ENCODE results near the gene UFSP1.

The UFSP1 gene

DNA sequence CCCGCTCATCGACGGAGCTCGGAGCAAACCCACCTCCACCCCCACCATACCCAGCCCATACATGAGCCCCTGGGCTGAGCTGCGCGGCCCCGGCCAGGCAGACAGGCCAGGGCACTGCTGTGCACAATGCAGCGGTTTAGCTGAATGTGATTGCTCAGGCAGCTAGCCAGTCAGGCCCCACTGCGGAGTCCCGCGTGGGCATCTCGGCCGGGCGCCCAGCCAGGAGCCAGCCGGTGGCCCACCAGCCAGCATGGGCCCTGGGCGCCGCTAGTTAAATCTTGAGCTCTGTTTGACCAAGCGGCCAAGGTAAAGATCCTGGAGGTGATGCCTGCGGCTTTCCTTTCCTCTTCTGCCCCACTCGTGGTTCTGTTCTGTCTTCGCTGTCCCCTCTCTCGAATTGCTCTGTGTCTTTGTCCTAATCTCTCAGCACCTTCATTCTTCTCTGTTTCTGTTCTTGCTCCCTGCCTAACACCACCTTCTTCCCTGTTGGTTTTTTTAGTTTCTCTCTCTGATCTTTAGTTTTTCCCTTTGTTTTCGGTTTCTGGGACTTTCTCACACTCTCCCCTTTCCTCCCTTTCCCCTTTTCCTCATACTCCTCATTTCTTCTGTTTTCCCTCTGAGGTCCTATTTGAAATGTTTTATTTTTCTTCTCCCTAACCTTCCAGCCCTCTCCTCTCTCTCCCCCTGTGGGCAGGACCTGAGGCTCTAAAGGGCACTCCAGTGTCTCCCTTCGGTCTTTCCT is 6.6 kb downstream of the UFSP1 start:
- DNase-seq (ENCODE audit: low read depth in 2 of 2), result no peak

GRCh38 chr7:100882201-100882600 is 7.3 kb downstream of the UFSP1 start:
- DNase-seq (ENCODE audit: low read depth in 2 of 2), result no peak

GRCh38 chr7:100881136-100881535 is 8.4 kb downstream of the UFSP1 start:
- DNase-seq (ENCODE audit: low read depth in 2 of 2), result no peak

- DNase-seq (ENCODE audit: low read depth in 2 of 2), result no peak
Observed at GRCh38 chr7:100880645-100881044, 8.9 kb downstream of the UFSP1 start.

DNA sequence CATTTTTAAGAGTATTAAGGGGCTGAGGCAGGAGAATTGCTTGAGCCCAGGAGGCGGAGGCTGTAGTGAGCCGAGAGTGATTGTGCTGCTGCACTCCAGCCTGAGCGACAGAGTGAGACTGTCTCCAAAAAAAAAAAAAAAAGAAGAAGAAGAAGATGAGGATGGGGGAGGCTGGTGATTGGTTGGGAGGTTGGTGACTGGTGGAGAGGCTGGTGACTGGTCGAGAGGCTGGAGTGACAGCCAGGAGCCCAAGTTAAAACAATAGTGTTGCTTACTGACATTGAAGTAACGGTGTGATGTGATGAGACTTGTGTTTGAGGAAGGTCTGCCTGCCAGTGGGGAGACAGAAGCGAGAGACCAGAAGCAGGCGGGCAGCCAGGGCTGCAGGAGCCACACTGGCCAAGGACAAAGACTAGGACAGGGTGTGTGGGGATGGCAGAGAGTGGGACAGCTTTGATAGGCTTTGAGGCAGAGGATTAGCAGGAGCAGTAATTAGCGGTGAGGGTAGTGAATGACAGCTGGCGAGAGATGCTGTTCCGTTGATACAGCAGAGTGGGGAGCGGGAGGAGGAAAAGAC is 9.7 kb downstream of the UFSP1 start:
- no peak for DNase-seq (ENCODE audit: low read depth in 2 of 2)

DNA sequence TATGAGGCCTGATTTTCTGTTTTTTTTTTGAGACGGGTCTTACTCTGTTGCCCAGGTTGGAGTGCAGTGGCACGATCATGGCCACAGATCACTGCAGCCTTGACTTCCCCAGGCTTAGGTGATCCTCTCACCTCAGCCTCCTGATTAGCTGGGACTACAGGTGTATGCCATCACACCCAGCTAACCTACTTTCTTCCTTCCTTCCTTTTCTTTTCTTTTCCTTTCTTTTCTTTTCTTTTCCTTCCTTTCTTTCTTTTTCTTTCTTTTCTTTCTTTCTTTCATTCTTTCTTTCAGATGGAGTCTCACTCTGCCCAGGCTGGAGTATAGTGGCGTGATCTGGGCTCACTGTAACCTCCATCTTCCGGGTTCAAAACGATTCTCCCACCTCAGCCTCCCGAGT is 10.8 kb downstream of the UFSP1 start:
- DNase-seq (ENCODE audit: low read depth in 2 of 2), result no peak

GRCh38 chr7:100878013-100878412 is 11.5 kb downstream of the UFSP1 start:
- DNase-seq (ENCODE audit: low read depth in 2 of 2), result no peak

GRCh38 chr7:100875356-100875751 is 14.2 kb downstream of the UFSP1 start:
- DNase-seq (ENCODE audit: low read depth in 2 of 2), result no peak

DNA sequence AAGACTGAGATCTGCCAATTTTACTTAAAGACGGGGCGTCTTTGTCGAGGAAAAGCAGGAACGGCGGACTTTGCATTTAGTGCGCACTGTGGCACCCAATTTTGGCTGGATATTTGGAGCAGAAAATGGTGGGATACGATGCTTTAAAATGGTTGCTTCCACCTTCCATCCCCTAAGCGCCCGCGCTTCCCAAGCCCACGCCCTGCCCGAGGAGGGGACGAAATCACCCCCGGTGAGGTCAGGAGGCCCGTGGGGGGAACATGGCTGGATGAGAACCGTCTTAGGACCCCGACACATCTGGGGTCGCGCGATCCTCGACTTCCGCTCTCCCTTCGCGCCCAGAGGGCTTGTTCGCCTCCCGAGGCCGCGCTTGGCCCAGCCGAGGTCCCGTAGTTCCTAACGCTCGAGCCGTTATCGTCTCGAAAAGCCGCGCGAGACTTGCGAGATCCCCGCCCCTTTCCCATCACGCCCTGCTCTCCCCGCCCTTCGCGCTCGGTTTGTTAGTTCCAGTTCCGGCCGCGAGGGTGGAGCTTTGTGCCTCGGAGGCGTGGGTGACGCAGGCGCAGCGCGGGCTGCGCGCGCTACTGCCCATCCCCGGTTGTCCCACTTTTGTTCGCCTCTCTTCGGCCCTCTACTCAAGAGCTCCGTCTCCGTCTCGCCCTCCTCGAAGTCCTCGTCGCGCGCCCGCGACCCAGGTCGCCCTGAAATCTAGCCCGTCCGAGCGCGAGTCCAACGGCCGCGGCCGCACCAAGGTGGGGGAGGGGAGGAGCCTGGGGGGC is 14.7 kb downstream of the UFSP1 start, which contains the start of gene SRRT:
Gene SRRT, plus strand, starts transcription at position 527 of the 779 bp plus-strand sequence. CDS start 488 bp downstream, outside the sequence.
- DNase-seq (ENCODE audit: low read depth in 2 of 2), result peak; percentile 95 to 98

DNA sequence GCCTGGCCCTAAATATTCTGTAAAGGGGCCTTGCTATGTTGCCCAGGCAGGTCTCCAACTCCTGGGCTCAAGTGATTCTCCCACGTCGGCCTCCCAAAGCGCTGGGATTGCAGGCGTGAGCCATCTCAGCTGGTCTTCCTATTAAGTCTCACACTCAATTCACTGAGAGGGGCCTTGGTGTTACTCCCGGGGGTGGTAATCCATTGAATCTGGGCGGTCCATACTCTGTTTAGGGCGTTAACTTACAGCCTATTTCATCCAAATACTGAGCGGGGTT is 15.3 kb downstream of the UFSP1 start:
- DNase-seq (ENCODE audit: low read depth in 2 of 2), result no peak

GRCh38 chr7:100873599-100874299 is 15.8 kb downstream of the UFSP1 start:
- DNase-seq (ENCODE audit: low read depth in 2 of 2), result no peak

- no peak for DNase-seq (ENCODE audit: low read depth in 2 of 2)
Observed at GRCh38 chr7:100867776-100868485, 21.6 kb downstream of the UFSP1 start.

- peak; percentile 62 to 66 for DNase-seq (ENCODE audit: low read depth in 2 of 2)
Observed at GRCh38 chr7:100867040-100867775, 22.3 kb downstream of the UFSP1 start, which contains the start of gene TRIP6. Gene TRIP6, plus strand, starts transcription at chr7:100867387. Its CDS starts 111 bp downstream, at chr7:100867498.

DNA sequence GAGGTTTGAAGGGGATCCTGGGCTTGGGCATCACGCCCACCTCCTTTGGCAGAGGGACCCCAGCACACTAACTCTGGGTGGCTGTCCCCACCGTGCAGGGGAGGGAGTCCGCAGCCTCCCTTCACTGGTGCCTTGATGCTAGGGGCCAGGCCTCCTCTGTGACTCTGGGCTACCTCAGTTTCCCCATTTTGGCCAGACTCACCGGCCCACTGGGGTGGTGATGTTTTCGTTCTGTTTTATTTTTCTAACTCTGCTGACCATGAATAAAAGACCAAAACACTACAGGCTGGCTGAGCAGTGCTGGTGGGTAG is 22.8 kb downstream of the UFSP1 start:
- DNase-seq (ENCODE audit: low read depth in 2 of 2), result no peak

GRCh38 chr7:100865938-100866728 is 23.4 kb downstream of the UFSP1 start:
- DNase-seq (ENCODE audit: low read depth in 2 of 2), result no peak

DNA sequence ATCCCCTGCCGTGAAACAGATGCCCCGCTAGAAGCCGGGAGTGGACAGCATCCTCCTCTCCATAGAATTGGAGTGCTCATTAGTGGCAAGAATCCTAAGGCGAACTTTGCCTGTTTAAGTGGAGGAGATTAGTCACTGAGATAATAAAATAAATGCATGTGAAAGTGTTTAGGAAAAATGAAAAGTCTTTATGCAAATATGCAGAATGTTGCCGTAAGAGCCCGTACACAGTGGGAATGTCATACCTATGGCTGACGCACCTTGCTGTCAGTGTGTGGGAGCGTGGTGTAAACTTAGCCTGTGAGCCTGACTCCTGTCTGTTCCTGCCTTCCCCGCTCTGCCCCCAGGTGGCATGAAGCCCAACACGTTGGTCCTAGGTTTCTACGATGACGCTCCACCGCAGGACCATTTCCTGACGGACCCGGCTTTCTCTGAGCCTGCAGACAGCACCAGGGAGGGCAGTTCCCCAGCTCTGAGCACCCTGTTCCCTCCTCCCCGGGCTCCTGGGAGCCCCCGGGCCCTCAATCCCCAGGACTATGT is 24.1 kb downstream of the UFSP1 start:
- DNase-seq (ENCODE audit: low read depth in 2 of 2), result no peak

GRCh38 chr7:100864263-100864845 is 25.2 kb downstream of the UFSP1 start:
- DNase-seq (ENCODE audit: low read depth in 2 of 2), result no peak

DNA sequence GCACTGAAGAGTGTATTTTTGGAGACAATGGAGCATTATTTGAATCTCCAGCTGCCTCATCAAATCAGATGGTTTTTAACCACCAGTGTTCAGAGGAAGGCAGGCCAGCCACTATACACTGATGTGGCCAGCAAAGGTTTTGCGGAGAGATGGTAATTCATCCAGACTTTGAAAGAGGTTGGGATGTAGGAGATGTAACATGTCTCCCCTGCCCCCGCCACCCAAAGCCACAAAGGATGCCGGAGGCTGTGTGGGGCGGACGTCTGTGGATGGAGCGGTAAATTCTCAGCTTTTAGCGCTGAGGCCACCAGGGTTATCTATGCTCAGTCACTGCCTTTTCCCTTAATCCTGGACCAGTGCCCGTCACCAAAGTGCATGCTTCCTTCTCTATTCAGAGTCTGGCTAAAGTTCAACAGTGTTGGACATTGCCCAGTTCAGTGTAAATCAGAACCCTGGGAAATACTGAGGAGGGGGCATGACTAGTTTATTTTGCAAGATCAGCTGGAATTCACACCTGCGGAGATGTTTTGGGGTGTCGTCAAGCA is 26.0 kb downstream of the UFSP1 start:
- DNase-seq (ENCODE audit: low read depth in 2 of 2), result no peak

DNA sequence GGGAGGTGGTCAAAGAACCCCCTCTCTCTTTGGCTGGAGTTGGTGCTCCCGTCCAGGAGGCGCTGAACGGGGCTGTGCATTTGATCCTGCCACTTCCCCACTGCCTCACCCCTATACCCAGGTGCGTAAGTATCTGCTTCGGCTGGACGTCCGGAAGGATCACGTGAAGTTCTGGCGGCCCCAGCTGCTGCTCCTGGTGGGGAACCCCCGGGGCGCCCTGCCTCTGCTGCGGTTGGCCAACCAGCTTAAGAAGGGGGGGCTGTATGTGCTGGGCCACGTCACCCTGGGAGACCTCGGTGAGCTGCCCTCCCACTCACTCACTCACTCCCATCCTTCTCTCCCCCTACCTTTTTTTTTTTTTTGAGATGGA is 27.9 kb downstream of the UFSP1 start:
- DNase-seq (ENCODE audit: low read depth in 2 of 2), result no peak

Data from stimulated activated CD4-positive, alpha-beta T cell treated with anti-CD3 and anti-CD28 coated beads, Interleukin-1b, Interleukin-23, amount 100 ng/mL, for 4 hours (primary cell).